Stimulated activated CD8-positive, alpha-beta memory T cell treated with anti-CD3 and anti-CD28 coated beads, Interleukin-12 subunit alpha, Interleukin-12 subunit beta, amount 100 ng/mL, for 24 hours (primary cell): ENCODE results near the gene QPCT.
"Not testable (repeated sequence)": the region's sequence is repeated elsewhere in the genome, so short reads cannot be mapped to it uniquely, and the experiment has no call there.

Experiments
- DNase-seq: peaks from one replicate; pipeline ENCODE4 v3.0.0-alpha.2; 2020; ENCODE audit errors: extremely low read depth

QPCT gene

GRCh38 chr2:37358466-37358865, 14.0 kb downstream of the QPCT start:
- no peak for DNase-seq

GRCh38 chr2:37361216-37361815, 16.9 kb downstream of the QPCT start:
- DNase-seq, result no peak

- no peak for DNase-seq
These were observed 17.7 kb downstream of the QPCT start for GRCh38 chr2:37361994-37362698.

GRCh38 chr2:37364351-37364750, 19.9 kb downstream of the QPCT start:
- no peak for DNase-seq

- DNase-seq, result no peak
These were observed 21.2 kb downstream of the QPCT start for GRCh38 chr2:37365669-37366068.

GRCh38 chr2:37366773-37367172, 22.3 kb downstream of the QPCT start:
- no peak for DNase-seq

GRCh38 chr2:37367310-37367709, 22.9 kb downstream of the QPCT start:
- no peak for DNase-seq

- no peak for DNase-seq
These were observed 23.6 kb downstream of the QPCT start for GRCh38 chr2:37367984-37368383.

- DNase-seq, result no peak
These were observed 26.2 kb downstream of the QPCT start for GRCh38 chr2:37370666-37371065.

GRCh38 chr2:37372000-37372399, 27.6 kb downstream of the QPCT start:
- DNase-seq, result no peak

GRCh38 chr2:37375741-37376288, 31.4 kb downstream of the QPCT start:
- no peak for DNase-seq

GRCh38 chr2:37376421-37377186, 32.2 kb downstream of the QPCT start:
- no peak for DNase-seq

GRCh38 chr2:37377187-37377532, 32.7 kb downstream of the QPCT start:
- DNase-seq, result no peak

- no peak for DNase-seq
These were observed 34.0 kb downstream of the QPCT start for GRCh38 chr2:37378411-37378810.

GRCh38 chr2:37379881-37380296, 35.5 kb downstream of the QPCT start:
- DNase-seq, result no peak

- not testable (repeated sequence) for DNase-seq
These were observed 36.4 kb downstream of the QPCT start for GRCh38 chr2:37380787-37381186.

GRCh38 chr2:37384261-37384660, 39.8 kb downstream of the QPCT start:
- not testable (repeated sequence) for DNase-seq

- no peak for DNase-seq
These were observed 42.9 kb downstream of the QPCT start for GRCh38 chr2:37387148-37387835.

- DNase-seq, result no peak
These were observed 43.6 kb downstream of the QPCT start for GRCh38 chr2:37388074-37388473.

GRCh38 chr2:37389395-37389794, 45.0 kb downstream of the QPCT start:
- DNase-seq, result no peak

- no peak for DNase-seq
These were observed 45.7 kb downstream of the QPCT start for GRCh38 chr2:37389989-37390765.
